ENCODE measurements around the gene TCF7L2. TPM values are rescaled to one million over a fixed set of nuclear protein-coding genes. Genes with fewer than 3 reads are reported as not detected.

Gene TCF7L2
- total RNA-seq, 4 donors from 2014 or later: 25.1 to 38.9 (median 26.9) TPM

DNA sequence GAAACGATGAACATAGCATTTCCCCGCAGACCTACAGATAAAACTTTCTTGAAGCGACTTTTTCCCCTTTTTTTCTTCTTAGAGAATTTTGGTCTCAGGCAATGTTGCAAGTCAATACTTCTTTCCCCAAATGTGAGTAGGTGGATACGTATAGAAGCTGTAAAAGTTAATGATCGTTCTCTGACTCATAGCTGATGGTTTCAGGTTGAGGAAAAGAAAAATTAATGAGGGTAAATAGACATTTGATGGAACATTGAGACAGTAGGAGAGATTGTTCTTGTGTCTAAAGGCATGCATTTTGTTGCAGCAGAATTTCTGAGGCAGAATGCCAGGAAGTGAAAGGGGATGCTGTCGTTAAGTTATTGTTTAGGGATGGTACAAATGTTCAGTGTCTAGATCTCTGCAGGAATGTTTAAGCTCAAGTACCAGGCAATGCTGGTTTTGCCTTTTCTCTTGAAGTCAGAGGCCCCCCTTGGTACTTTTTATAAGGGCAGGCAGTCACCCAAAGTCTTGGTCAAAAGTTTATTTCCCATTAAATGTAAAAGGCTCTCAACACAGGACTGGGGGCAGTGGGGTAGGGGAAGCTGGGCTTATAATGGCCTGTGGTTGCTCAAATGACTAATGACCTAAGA is 9.3 kb downstream of the TCF7L2 start:
- no peak overlapping the region for H3K4me3 ChIP-seq
- WGBS, 2 donors: 56 to 64% methylated on average over 6 of the region's 6 CpGs
- no peak overlapping the region for H3K27ac ChIP-seq
- no peaks in the 10 kb centered on the region for H3K9me3 ChIP-seq
- no peaks in the 10 kb centered on the region for H3K36me3 ChIP-seq
- no peak for DNase-seq (ENCODE audit: low spot score in 2 of 2)
- no peak for TF ChIP-seq POLR2A (IDR thresholded peaks at IDR 0.05)
- no peak for TF ChIP-seq CTCF (IDR thresholded peaks at IDR 0.05)
- no peak for TF ChIP-seq EP300 (IDR thresholded peaks at IDR 0.05)
- no peaks in the 10 kb centered on the region for H3K27me3 ChIP-seq
- H3K4me1 ChIP-seq: peaks cover 0 to 71% (median 28%) of the 10 kb centered on the region in 4 donors

DNA sequence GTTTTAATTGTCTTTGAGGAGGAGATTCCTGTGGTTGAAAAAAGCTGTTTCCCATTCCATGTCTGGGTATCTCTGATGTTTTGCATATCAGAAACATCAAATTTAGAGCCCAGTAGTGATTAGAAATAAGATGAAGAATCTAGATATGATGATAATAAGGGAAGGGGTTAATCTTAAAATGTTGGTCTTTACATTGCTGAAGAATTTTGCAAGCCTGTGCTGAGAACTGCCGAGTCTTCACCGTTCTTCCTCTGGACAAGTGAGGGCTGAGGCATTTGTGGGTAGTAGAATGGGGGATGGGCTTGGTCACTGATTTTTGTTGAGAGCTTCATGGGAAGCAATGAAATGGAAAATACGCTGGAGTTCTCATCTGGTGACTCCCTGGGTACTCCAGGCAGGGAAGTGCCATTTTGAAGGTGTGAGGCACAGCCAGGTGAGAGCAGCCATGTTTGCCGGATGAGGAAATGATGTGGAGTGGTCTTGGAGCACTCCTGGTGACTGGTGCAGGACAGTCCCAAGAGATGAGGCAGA is 10.2 kb downstream of the TCF7L2 start:
- Histone ChIP-seq H3K9me3 (no peaks in the 10 kb centered on the region), H3K4me1 (peaks cover 0 to 70% (median 24%) of the 10 kb centered on the region in 4 donors), H3K27ac (no peak overlapping the region), H3K4me3 (no peak overlapping the region), H3K27me3 (no peaks in the 10 kb centered on the region), H3K36me3 (no peaks in the 10 kb centered on the region)
- TF ChIP-seq EP300 (IDR thresholded peaks at IDR 0.05) (no peak), CTCF (IDR thresholded peaks at IDR 0.05) (no peak), POLR2A (IDR thresholded peaks at IDR 0.05) (no peak)
- WGBS, 2 donors: 71 to 75% methylated on average over 4 of the region's 4 CpGs
- DNase-seq (ENCODE audit: low spot score in 2 of 2): no peak

DNA sequence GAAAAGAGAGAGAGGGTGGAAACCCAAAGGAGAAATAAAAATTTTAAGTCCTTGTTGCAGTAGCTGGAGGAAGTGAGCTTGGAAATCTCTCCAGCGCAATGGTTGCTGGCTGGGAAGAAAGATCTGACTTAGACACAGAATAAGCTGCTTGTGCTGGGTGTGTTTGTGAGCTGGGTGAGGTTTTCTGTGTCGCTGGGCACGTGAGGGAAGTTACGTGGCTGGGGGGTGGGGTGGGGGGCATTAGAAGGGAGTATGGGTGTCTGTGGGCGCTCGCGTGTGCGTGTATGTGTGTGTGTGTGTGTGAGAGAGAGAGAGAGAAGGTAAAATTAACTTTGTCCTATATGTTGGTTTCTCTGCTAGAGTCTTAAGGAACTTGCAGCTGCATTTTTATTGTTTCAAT is 11.6 kb downstream of the TCF7L2 start:
- no peak for TF ChIP-seq EP300 (IDR thresholded peaks at IDR 0.05)
- TF ChIP-seq POLR2A (IDR thresholded peaks at IDR 0.05): no peak
- no peak for TF ChIP-seq CTCF (IDR thresholded peaks at IDR 0.05)
- H3K4me1 ChIP-seq: peaks cover 0 to 69% (median 16%) of the 10 kb centered on the region in 4 donors
- H3K36me3 ChIP-seq: no peaks in the 10 kb centered on the region
- H3K9me3 ChIP-seq: no peaks in the 10 kb centered on the region
- no peak overlapping the region for H3K4me3 ChIP-seq
- 53 to 71% methylated on average over 8 of the region's 8 CpGs for WGBS, 2 donors
- no peaks in the 10 kb centered on the region for H3K27me3 ChIP-seq
- DNase-seq (ENCODE audit: low spot score in 2 of 2): no peak
- H3K27ac ChIP-seq: no peak overlapping the region

- Histone ChIP-seq H3K27ac (no peak overlapping the region), H3K4me1 (peaks cover 0 to 65% (median 14%) of the 10 kb centered on the region in 4 donors), H3K27me3 (no peaks in the 10 kb centered on the region), H3K36me3 (peaks cover 0 to 1% (median 0%) of the 10 kb centered on the region in 3 donors), H3K9me3 (no peaks in the 10 kb centered on the region), H3K4me3 (no peak overlapping the region)
- WGBS, 2 donors: 76 to 79% methylated on average over 4 of the region's 4 CpGs
- DNase-seq (ENCODE audit: low spot score in 2 of 2): no peak
- TF ChIP-seq CTCF (IDR thresholded peaks at IDR 0.05): no peak
- no peak for TF ChIP-seq POLR2A (IDR thresholded peaks at IDR 0.05)
These were observed 12.3 kb downstream of the TCF7L2 start for GRCh38 chr10:112962343-112962742.

- 70 to 71% methylated on average over 5 of the region's 5 CpGs for whole genome bisulfite sequencing, 2 donors
- DNase-seq (ENCODE audit: low spot score in 2 of 2): no peak
- Histone ChIP-seq H3K4me1 (peaks cover 0 to 50% (median 13%) of the 10 kb centered on the region in 4 donors), H3K4me3 (no peak overlapping the region), H3K9me3 (no peaks in the 10 kb centered on the region), H3K36me3 (peaks cover 0 to 16% (median 0%) of the 10 kb centered on the region in 3 donors), H3K27ac (no peak overlapping the region), H3K27me3 (no peaks in the 10 kb centered on the region)
- TF ChIP-seq POLR2A (IDR thresholded peaks at IDR 0.05) (no peak), CTCF (IDR thresholded peaks at IDR 0.05) (no peak), EP300 (IDR thresholded peaks at IDR 0.05) (no peak)
These were observed 13.8 kb downstream of the TCF7L2 start for GRCh38 chr10:112963835-112964234.

All from tibial nerve (tissue), 4 donors.